Liver (tissue), 9 donors: Measurements from ENCODE around the gene LYZ. TPM values are rescaled to one million over a fixed set of nuclear protein-coding genes. Genes with fewer than 3 reads are reported as not detected.

Source experiments
- DNase-seq: peaks from one replicate; pipeline ENCODE4 v3.0.0-alpha.2; 2017; ENCODE audit warnings: low spot score
- H3K27ac ChIP-seq, 2 donors: one replicate each; pipeline ENCODE4 v1.7.0; 2013; ENCODE audit warnings: inconsistent platforms in 2 of 2, low read length in 2 of 2, control low read depth in 1 of 2, low read depth in 1 of 2, mild to moderate bottlenecking in 1 of 2
- H3K27me3 ChIP-seq, 4 donors: one replicate each; pipeline versions ENCODE4 v1.6.1 to v1.7.0; 2013; ENCODE audit warnings: low read length in 3 of 4, inconsistent platforms in 1 of 4, mild to moderate bottlenecking in 1 of 4, moderate library complexity in 1 of 4; ENCODE audit not compliant: control insufficient read depth in 4 of 4, insufficient read depth in 4 of 4
- H3K36me3 ChIP-seq, 4 donors: one replicate each; pipeline versions ENCODE4 v1.6.1 to v1.7.0; 2013; ENCODE audit warnings: low read length in 3 of 4, mild to moderate bottlenecking in 3 of 4, low read depth in 1 of 4, moderate library complexity in 1 of 4; ENCODE audit not compliant: control insufficient read depth in 4 of 4, insufficient read depth in 3 of 4
- H3K4me1 ChIP-seq, 4 donors: one replicate each; pipeline versions ENCODE4 v1.6.1 to v1.7.0; 2013; ENCODE audit warnings: low read length in 3 of 4, mild to moderate bottlenecking in 3 of 4, moderate library complexity in 1 of 4; ENCODE audit not compliant: control insufficient read depth in 4 of 4, insufficient read depth in 4 of 4
- H3K4me3 ChIP-seq, 3 donors: one replicate each; pipeline versions ENCODE4 v1.6.1 to v1.7.0; 2013; ENCODE audit warnings: low read length in 3 of 3, control low read depth in 1 of 3, low read depth in 1 of 3, mild to moderate bottlenecking in 1 of 3
- H3K9ac ChIP-seq, 2 donors: one replicate each; pipeline ENCODE4 v1.7.0; 2013; ENCODE audit warnings: low read length in 2 of 2, mild to moderate bottlenecking in 2 of 2, moderate library complexity in 2 of 2, control low read depth in 1 of 2, low read depth in 1 of 2
- H3K9me3 ChIP-seq, 4 donors: one replicate each; pipeline versions ENCODE4 v1.6.1 to v1.7.0; 2013; ENCODE audit warnings: low read length in 3 of 4; ENCODE audit not compliant: control insufficient read depth in 4 of 4
- EGR1 ChIP-seq, 2 donors: IDR thresholded peaks; 2 replicates each; pipeline ENCODE4 v1.6.1; 2016 to 2018; ENCODE audit warnings: antibody characterized with exemption in 2 of 2, low read depth in 2 of 2
- FOXA1 ChIP-seq: IDR thresholded peaks from 2 replicates; pipeline ENCODE4 v1.6.1; 2016; ENCODE audit warnings: antibody characterized with exemption
- FOXA2 ChIP-seq: IDR thresholded peaks from 2 replicates; pipeline ENCODE4 v1.6.1; 2016; ENCODE audit warnings: antibody characterized with exemption
- GABPA ChIP-seq, 2 donors: IDR thresholded peaks in 1 of 2; conservative IDR thresholded peaks in 1 of 2; 2 replicates each; pipeline ENCODE4 v1.6.1; 2016; ENCODE audit warnings: antibody characterized with exemption in 2 of 2, mild to moderate bottlenecking in 1 of 2, moderate library complexity in 1 of 2
- HNF4G ChIP-seq: IDR thresholded peaks from 2 replicates; pipeline ENCODE4 v1.6.1; 2016; ENCODE audit warnings: antibody characterized with exemption
- JUND ChIP-seq, 2 donors: IDR thresholded peaks; 2 replicates each; pipeline ENCODE4 v1.6.1; 2016; ENCODE audit warnings: antibody characterized with exemption in 2 of 2
- NR2F2 ChIP-seq: IDR thresholded peaks from 2 replicates; pipeline ENCODE4 v1.6.1; 2016; ENCODE audit warnings: antibody characterized with exemption
- RXRA ChIP-seq, 2 donors: IDR thresholded peaks; 2 replicates each; pipeline ENCODE4 v1.6.1; 2017 to 2018; ENCODE audit warnings: antibody characterized with exemption in 2 of 2, mild to moderate bottlenecking in 1 of 2
- SP1 ChIP-seq: IDR thresholded peaks from 2 replicates; pipeline ENCODE4 v1.6.1; 2018; ENCODE audit warnings: antibody characterized with exemption, mild to moderate bottlenecking
- TAF1 ChIP-seq: conservative IDR thresholded peaks from 2 replicates; pipeline ENCODE4 v1.6.1; 2016; ENCODE audit warnings: antibody characterized with exemption, mild to moderate bottlenecking
- YY1 ChIP-seq: IDR thresholded peaks from 2 replicates; pipeline ENCODE4 v1.6.1; 2016; ENCODE audit warnings: antibody characterized with exemption, mild to moderate bottlenecking
- WGBS: extraction: QIAGEN DNeasy Blood & Tissue Kit; methylation state at CpG from one replicate; pipeline ENCODE4 v1.1.7; 2013; 5-methylcytosine and 5-hydroxymethylcytosine counted together
- polyA plus RNA-seq, 2 donors: library from polyadenylated mRNA; stranded (reverse) in 1 of 2; unstranded in 1 of 2; fragments of 200-250 nt in 1 of 2; fragments of >200 nt in 1 of 2; fragmentation: Nextera tagmentation in 1 of 2; extraction: Ambion mirVana in 1 of 2; gene quantifications; one replicate each; pipeline versions ENCODE4 v1.2.1 to v1.2.3, GENCODE V29; 2013 to 2015
- total RNA-seq, 2 donors: library from RNA; depleted of rRNA; stranded (reverse); fragments of >200 nt; gene quantifications; one replicate each; pipeline ENCODE4 v1.2.3, GENCODE V29; 2014
- TF ChIP-seq, protein P1 (sequence below): fragments of 150-350 bp; IDR thresholded peaks from 2 replicates; pipeline ENCODE4 v1.5.1; 2017; ENCODE audit warnings: improper control_type of control experiment, low read depth, low read length; ENCODE audit not compliant: missing input control
- TF ChIP-seq, protein P2 (sequence below): IDR thresholded peaks from 2 replicates; pipeline ENCODE4 v1.6.1; 2016; ENCODE audit warnings: antibody characterized with exemption
- TF ChIP-seq, protein P3 (sequence below): IDR thresholded peaks from 2 replicates; pipeline ENCODE4 v1.6.1; 2016; ENCODE audit warnings: antibody characterized with exemption, mild to moderate bottlenecking
- TF ChIP-seq, protein P4 (sequence below): IDR thresholded peaks from 2 replicates; pipeline ENCODE4 v1.6.1; 2016; ENCODE audit warnings: antibody characterized with exemption
- TF ChIP-seq, protein P5 (sequence below): IDR thresholded peaks from 2 replicates; pipeline ENCODE4 v1.6.1; 2016; ENCODE audit warnings: antibody characterized with exemption
- donor health status: healthy.
- donor health status: healthy.
- donor health status: healthy.
- donor health status: healthy.
- donor health status: healthy.

LYZ gene
- total and polyA plus RNA-seq, 4 donors = 11.5 to 141 (median 33.5) TPM

GRCh38 chr12:69396041-69396440 lies 47.9 kb downstream of the LYZ start:
- Histone ChIP-seq H3K9me3 (peaks cover 0 to 5% (median 0%) of the 10 kb centered on the region in 4 donors), H3K4me1 (no peaks in the 10 kb centered on the region), H3K36me3 (peaks cover 0 to 1% (median 0%) of the 10 kb centered on the region in 4 donors), H3K9ac (no peak overlapping the region), H3K27ac (no peak overlapping the region), H3K4me3 (no peak overlapping the region), H3K27me3 (no peaks in the 10 kb centered on the region)
- TF ChIP-seq HNF4G (no peak), TAF1 (no peak), FOXA1 (no peak), GABPA (IDR thresholded peaks at IDR 0.05 in 1 of 2, conservative IDR thresholded peaks at IDR 0.05 in 1 of 2) (no peak), YY1 (no peak), SP1 (no peak)
- TF ChIP-seq, protein P1, sequence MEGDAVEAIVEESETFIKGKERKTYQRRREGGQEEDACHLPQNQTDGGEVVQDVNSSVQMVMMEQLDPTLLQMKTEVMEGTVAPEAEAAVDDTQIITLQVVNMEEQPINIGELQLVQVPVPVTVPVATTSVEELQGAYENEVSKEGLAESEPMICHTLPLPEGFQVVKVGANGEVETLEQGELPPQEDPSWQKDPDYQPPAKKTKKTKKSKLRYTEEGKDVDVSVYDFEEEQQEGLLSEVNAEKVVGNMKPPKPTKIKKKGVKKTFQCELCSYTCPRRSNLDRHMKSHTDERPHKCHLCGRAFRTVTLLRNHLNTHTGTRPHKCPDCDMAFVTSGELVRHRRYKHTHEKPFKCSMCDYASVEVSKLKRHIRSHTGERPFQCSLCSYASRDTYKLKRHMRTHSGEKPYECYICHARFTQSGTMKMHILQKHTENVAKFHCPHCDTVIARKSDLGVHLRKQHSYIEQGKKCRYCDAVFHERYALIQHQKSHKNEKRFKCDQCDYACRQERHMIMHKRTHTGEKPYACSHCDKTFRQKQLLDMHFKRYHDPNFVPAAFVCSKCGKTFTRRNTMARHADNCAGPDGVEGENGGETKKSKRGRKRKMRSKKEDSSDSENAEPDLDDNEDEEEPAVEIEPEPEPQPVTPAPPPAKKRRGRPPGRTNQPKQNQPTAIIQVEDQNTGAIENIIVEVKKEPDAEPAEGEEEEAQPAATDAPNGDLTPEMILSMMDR = no peak
- TF ChIP-seq, protein P2, sequence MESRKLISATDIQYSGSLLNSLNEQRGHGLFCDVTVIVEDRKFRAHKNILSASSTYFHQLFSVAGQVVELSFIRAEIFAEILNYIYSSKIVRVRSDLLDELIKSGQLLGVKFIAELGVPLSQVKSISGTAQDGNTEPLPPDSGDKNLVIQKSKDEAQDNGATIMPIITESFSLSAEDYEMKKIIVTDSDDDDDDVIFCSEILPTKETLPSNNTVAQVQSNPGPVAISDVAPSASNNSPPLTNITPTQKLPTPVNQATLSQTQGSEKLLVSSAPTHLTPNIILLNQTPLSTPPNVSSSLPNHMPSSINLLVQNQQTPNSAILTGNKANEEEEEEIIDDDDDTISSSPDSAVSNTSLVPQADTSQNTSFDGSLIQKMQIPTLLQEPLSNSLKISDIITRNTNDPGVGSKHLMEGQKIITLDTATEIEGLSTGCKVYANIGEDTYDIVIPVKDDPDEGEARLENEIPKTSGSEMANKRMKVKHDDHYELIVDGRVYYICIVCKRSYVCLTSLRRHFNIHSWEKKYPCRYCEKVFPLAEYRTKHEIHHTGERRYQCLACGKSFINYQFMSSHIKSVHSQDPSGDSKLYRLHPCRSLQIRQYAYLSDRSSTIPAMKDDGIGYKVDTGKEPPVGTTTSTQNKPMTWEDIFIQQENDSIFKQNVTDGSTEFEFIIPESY = no peak
- WGBS = 89% methylated on average over 1 of the region's 1 CpG
- no peak for DNase-seq

- H3K9ac ChIP-seq = no peak overlapping the region
- H3K27ac ChIP-seq = no peak overlapping the region
- peaks cover 0 to 5% (median 0%) of the 10 kb centered on the region in 4 donors for H3K9me3 ChIP-seq
- no peak for DNase-seq
- TF ChIP-seq, protein P3, sequence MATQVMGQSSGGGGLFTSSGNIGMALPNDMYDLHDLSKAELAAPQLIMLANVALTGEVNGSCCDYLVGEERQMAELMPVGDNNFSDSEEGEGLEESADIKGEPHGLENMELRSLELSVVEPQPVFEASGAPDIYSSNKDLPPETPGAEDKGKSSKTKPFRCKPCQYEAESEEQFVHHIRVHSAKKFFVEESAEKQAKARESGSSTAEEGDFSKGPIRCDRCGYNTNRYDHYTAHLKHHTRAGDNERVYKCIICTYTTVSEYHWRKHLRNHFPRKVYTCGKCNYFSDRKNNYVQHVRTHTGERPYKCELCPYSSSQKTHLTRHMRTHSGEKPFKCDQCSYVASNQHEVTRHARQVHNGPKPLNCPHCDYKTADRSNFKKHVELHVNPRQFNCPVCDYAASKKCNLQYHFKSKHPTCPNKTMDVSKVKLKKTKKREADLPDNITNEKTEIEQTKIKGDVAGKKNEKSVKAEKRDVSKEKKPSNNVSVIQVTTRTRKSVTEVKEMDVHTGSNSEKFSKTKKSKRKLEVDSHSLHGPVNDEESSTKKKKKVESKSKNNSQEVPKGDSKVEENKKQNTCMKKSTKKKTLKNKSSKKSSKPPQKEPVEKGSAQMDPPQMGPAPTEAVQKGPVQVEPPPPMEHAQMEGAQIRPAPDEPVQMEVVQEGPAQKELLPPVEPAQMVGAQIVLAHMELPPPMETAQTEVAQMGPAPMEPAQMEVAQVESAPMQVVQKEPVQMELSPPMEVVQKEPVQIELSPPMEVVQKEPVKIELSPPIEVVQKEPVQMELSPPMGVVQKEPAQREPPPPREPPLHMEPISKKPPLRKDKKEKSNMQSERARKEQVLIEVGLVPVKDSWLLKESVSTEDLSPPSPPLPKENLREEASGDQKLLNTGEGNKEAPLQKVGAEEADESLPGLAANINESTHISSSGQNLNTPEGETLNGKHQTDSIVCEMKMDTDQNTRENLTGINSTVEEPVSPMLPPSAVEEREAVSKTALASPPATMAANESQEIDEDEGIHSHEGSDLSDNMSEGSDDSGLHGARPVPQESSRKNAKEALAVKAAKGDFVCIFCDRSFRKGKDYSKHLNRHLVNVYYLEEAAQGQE = no peak
- TF ChIP-seq, protein P2 = no peak
- TF ChIP-seq, protein P1 = no peak
- no peak for TF ChIP-seq FOXA2
- TF ChIP-seq, protein P4, sequence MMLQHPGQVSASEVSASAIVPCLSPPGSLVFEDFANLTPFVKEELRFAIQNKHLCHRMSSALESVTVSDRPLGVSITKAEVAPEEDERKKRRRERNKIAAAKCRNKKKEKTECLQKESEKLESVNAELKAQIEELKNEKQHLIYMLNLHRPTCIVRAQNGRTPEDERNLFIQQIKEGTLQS = no peak
- TF ChIP-seq TAF1 = no peak
- TF ChIP-seq, protein P5, sequence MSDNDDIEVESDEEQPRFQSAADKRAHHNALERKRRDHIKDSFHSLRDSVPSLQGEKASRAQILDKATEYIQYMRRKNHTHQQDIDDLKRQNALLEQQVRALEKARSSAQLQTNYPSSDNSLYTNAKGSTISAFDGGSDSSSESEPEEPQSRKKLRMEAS = no peak
- no peak for TF ChIP-seq GABPA (IDR thresholded peaks at IDR 0.05 in 1 of 2, conservative IDR thresholded peaks at IDR 0.05 in 1 of 2)
- TF ChIP-seq NR2F2 = no peak
- TF ChIP-seq RXRA (IDR thresholded peaks at IDR 0.05) = no peak
- no peak for TF ChIP-seq HNF4G
- TF ChIP-seq SP1 = no peak
- no peak for TF ChIP-seq JUND (IDR thresholded peaks at IDR 0.05)
- no peak for TF ChIP-seq YY1
- no peak for TF ChIP-seq EGR1 (IDR thresholded peaks at IDR 0.05; ENCODE audit: low read depth in 2 of 2)
- H3K4me3 ChIP-seq = no peak overlapping the region
- H3K4me1 ChIP-seq = no peaks in the 10 kb centered on the region
- no peaks in the 10 kb centered on the region for H3K27me3 ChIP-seq
- 98% methylated on average over 3 of the region's 3 CpGs for WGBS
- H3K36me3 ChIP-seq = no peaks in the 10 kb centered on the region
Measured at GRCh38 chr12:69396963-69397362, 48.8 kb downstream of the LYZ start.
